Embryonic facial prominence (tissue), 1 donor: Measurements from ENCODE around the gene GPATCH2L.

Experiments
- DNase-seq: peaks from one replicate; pipeline ENCODE4 v3.0.0-alpha.2; 2016; ENCODE audit errors: extremely low spot score

Gene GPATCH2L

GRCh38 chr14:76136476-76137110 lies 15.1 kb upstream of the GPATCH2L start:
- no peak for DNase-seq

- no peak for DNase-seq
Measured at GRCh38 chr14:76138119-76138757, 13.5 kb upstream of the GPATCH2L start.

GRCh38 chr14:76138758-76139723 lies 12.7 kb upstream of the GPATCH2L start:
- no peak for DNase-seq

- DNase-seq: no peak
Measured at GRCh38 chr14:76143642-76144041, 8.1 kb upstream of the GPATCH2L start.

GRCh38 chr14:76146976-76147375 lies 4.7 kb upstream of the GPATCH2L start:
- no peak for DNase-seq

GRCh38 chr14:76149196-76149595 lies 2.5 kb upstream of the GPATCH2L start:
- DNase-seq: no peak

GRCh38 chr14:76152333-76152681 lies 585 bp downstream of the GPATCH2L start:
- peak; percentile 46 for DNase-seq

GRCh38 chr14:76153919-76154318 lies 2.2 kb downstream of the GPATCH2L start:
- DNase-seq: no peak

- DNase-seq: no peak
Measured at GRCh38 chr14:76154539-76155126, 2.9 kb downstream of the GPATCH2L start.

GRCh38 chr14:76163668-76164363 lies 12.1 kb downstream of the GPATCH2L start:
- no peak for DNase-seq

- no peak for DNase-seq
Measured at GRCh38 chr14:76168531-76168930, 16.8 kb downstream of the GPATCH2L start.

- no peak for DNase-seq
Measured at GRCh38 chr14:76169776-76170175, 18.1 kb downstream of the GPATCH2L start.

GRCh38 chr14:76174982-76175381 lies 23.3 kb downstream of the GPATCH2L start:
- DNase-seq: no peak

- no peak for DNase-seq
Measured at GRCh38 chr14:76175942-76176341, 24.2 kb downstream of the GPATCH2L start.

GRCh38 chr14:76181546-76181945 lies 29.8 kb downstream of the GPATCH2L start:
- no peak for DNase-seq

GRCh38 chr14:76186308-76187027 lies 34.7 kb downstream of the GPATCH2L start:
- DNase-seq: no peak

- DNase-seq: no peak
Measured at GRCh38 chr14:76191297-76191696, 39.6 kb downstream of the GPATCH2L start.

GRCh38 chr14:76193696-76194095 lies 42.0 kb downstream of the GPATCH2L start:
- DNase-seq: no peak

GRCh38 chr14:76194327-76194726 lies 42.6 kb downstream of the GPATCH2L start:
- DNase-seq: no peak

GRCh38 chr14:76195003-76195402 lies 43.3 kb downstream of the GPATCH2L start:
- no peak for DNase-seq
